Trophoblast cell (in vitro differentiated cells and primary cell): Measurements from ENCODE around the gene PPP1R3D.

Source experiments
- DNase-seq, 2 donors: peaks; one replicate each; pipeline ENCODE4 v3.0.0-alpha.2; 2016
- H2AFZ ChIP-seq: 2 replicates; pipeline ENCODE4 v1.6.1; 2013; ENCODE audit warnings: low read length, moderate library complexity, mild to moderate bottlenecking; ENCODE audit not compliant: insufficient read depth, poor library complexity
- H2AK5ac ChIP-seq: 2 replicates; pipeline ENCODE4 v1.6.1; 2013; ENCODE audit warnings: mild to moderate bottlenecking, low read length
- H2BK120ac ChIP-seq: 2 replicates; pipeline ENCODE4 v1.6.1; 2013; ENCODE audit warnings: low read length, mild to moderate bottlenecking, moderate library complexity; ENCODE audit not compliant: insufficient read depth, poor library complexity
- H2BK12ac ChIP-seq: 2 replicates; pipeline ENCODE4 v1.6.1; 2013; ENCODE audit warnings: mild to moderate bottlenecking, low read length, moderate library complexity
- H2BK5ac ChIP-seq: 2 replicates; pipeline ENCODE4 v1.6.1; 2013; ENCODE audit warnings: low read length, low read depth, moderate library complexity, mild to moderate bottlenecking; ENCODE audit not compliant: poor library complexity
- H3K14ac ChIP-seq: 2 replicates; pipeline ENCODE4 v1.6.1; 2013; ENCODE audit warnings: mild to moderate bottlenecking, low read length
- H3K18ac ChIP-seq: 2 replicates; pipeline ENCODE4 v1.6.1; 2013; ENCODE audit warnings: mild to moderate bottlenecking, low read length
- H3K23ac ChIP-seq: 2 replicates; pipeline ENCODE4 v1.6.1; 2013; ENCODE audit warnings: low read length
- H3K27ac ChIP-seq: 2 replicates; pipeline ENCODE4 v1.5.1; 2013; ENCODE audit warnings: low read depth, mild to moderate bottlenecking, inconsistent platforms, low read length, moderate library complexity
- H3K27me3 ChIP-seq: 2 replicates; pipeline ENCODE4 v1.6.1; 2013; ENCODE audit warnings: inconsistent platforms, mild to moderate bottlenecking, low read length, moderate library complexity; ENCODE audit not compliant: insufficient read depth
- H3K36me3 ChIP-seq, 2 experiments: 1 replicate in 1 of 2; 2 replicates in 1 of 2; pipeline ENCODE4 v1.6.1; 2013; ENCODE audit warnings: low read length in 2 of 2, mild to moderate bottlenecking in 2 of 2, moderate library complexity in 1 of 2; ENCODE audit not compliant: insufficient read depth in 2 of 2, control insufficient read depth in 1 of 2
- H3K4ac ChIP-seq: 2 replicates; pipeline ENCODE4 v1.6.1; 2013; ENCODE audit warnings: low read depth, mild to moderate bottlenecking, low read length, moderate library complexity
- H3K4me1 ChIP-seq, 2 experiments: 1 replicate in 1 of 2; 2 replicates in 1 of 2; pipeline ENCODE4 v1.6.1; 2013; ENCODE audit warnings: low read length in 2 of 2, mild to moderate bottlenecking in 2 of 2, moderate library complexity in 1 of 2; ENCODE audit not compliant: insufficient read depth in 2 of 2, control insufficient read depth in 1 of 2
- H3K4me2 ChIP-seq: 2 replicates; pipeline ENCODE4 v1.6.1; 2013; ENCODE audit warnings: inconsistent platforms, mild to moderate bottlenecking, low read length, moderate library complexity
- H3K4me3 ChIP-seq: 2 replicates; pipeline ENCODE4 v1.5.1; 2013; ENCODE audit warnings: mild to moderate bottlenecking, low read depth, low read length, inconsistent platforms
- H3K79me1 ChIP-seq: one replicate; pipeline ENCODE4 v1.6.1; 2013; ENCODE audit warnings: low read length
- H3K79me2 ChIP-seq: 2 replicates; pipeline ENCODE4 v1.6.1; 2013; ENCODE audit warnings: low read length, mild to moderate bottlenecking; ENCODE audit not compliant: control insufficient read depth, insufficient read depth, poor library complexity
- H3K9ac ChIP-seq: 2 replicates; pipeline ENCODE4 v1.6.1; 2013; ENCODE audit warnings: mild to moderate bottlenecking, low read length
- H3K9me3 ChIP-seq: 2 replicates; pipeline ENCODE4 v1.6.1; 2013; ENCODE audit warnings: low read depth, mild to moderate bottlenecking, control low read depth, inconsistent platforms, low read length; ENCODE audit not compliant: insufficient read depth
- H4K12ac ChIP-seq: 2 replicates; pipeline ENCODE4 v1.6.1; 2013; ENCODE audit warnings: low read depth, mild to moderate bottlenecking, low read length, moderate library complexity
- H4K8ac ChIP-seq: 2 replicates; pipeline ENCODE4 v1.6.1; 2013; ENCODE audit warnings: low read depth, mild to moderate bottlenecking, low read length, moderate library complexity
- H4K91ac ChIP-seq: one replicate; pipeline ENCODE4 v1.6.1; 2013; ENCODE audit warnings: low read depth, mild to moderate bottlenecking, low read length, moderate library complexity
- WGBS: extraction: QIAGEN DNeasy Blood & Tissue Kit; methylation state at CpG from one replicate; pipeline ENCODE4 v1.1.7; 2013; ENCODE audit warnings: missing lambda C conversion rate; ENCODE audit not compliant: insufficient read length, insufficient coverage; ENCODE audit errors: extremely low coverage; 5-methylcytosine and 5-hydroxymethylcytosine counted together

The PPP1R3D gene

DNA sequence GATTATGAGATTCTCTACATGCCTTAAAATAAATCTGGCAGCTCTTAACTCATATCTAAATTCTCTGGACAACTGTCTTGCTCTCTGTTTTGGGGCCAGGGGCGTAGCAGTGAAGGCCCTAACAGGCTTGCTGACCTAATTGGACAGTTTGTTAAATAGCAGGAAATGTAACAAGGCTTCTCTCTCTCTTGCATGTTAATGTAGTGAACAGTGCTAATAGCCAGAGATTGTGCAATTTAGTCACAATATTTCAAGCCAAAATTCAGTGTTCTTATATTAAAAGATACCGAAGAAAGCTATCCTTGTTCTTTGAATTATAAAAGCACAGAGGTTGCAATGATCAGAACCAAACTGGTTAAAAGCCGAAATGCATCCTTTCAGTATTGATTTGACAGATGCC, 3.0 kb downstream of the PPP1R3D start:
- no peak overlapping the region for H3K14ac ChIP-seq
- no CpG with 5 or more reads among the region's 3 CpGs for WGBS
- DNase-seq: no peak
- H4K8ac ChIP-seq: no peak overlapping the region
- H2BK12ac ChIP-seq: no peak overlapping the region
- no peak overlapping the region for H3K4me2 ChIP-seq
- H3K79me2 ChIP-seq: peaks cover 8% of the 10 kb centered on the region
- H2BK5ac ChIP-seq: no peak overlapping the region
- no peak overlapping the region for H2AK5ac ChIP-seq
- no peak overlapping the region for H3K4me3 ChIP-seq
- H3K27me3 ChIP-seq: no peaks in the 10 kb centered on the region
- no peak overlapping the region for H2BK120ac ChIP-seq
- peaks cover 18% of the 10 kb centered on the region for H3K79me1 ChIP-seq
- H4K12ac ChIP-seq: no peak overlapping the region
- peaks cover 8% of the 10 kb centered on the region for H3K9me3 ChIP-seq
- H3K4ac ChIP-seq: no peak overlapping the region
- no peak overlapping the region for H3K27ac ChIP-seq
- no peak overlapping the region for H3K9ac ChIP-seq
- H2AFZ ChIP-seq: no peak overlapping the region
- no peak overlapping the region for H3K23ac ChIP-seq
- H4K91ac ChIP-seq: no peak overlapping the region
- H3K36me3 ChIP-seq: no peaks in the 10 kb centered on the region
- H3K18ac ChIP-seq: no peak overlapping the region
- H3K4me1 ChIP-seq: peaks cover 12 to 16% of the 10 kb centered on the region in 2 experiments

DNA sequence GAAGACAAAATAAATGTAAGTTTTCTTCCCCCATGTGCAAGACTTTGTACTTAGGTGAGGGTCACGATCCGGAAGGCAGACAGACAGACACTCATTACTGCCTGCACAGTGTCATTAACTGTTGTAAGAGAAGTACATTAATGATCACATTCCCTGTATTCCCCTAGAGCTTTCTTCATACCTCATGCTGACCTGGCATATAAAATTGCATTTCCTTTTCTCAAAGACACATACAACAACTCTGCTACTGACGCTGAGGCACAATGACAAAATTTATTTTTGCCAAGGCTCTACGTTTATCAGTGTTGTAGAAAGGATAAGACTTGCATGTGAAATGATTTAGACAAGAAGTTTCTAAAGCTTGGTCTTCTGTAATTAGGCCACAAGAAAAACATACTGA, 3.7 kb downstream of the PPP1R3D start:
- Histone ChIP-seq H2BK5ac (no peak overlapping the region), H3K14ac (no peak overlapping the region), H3K9ac (no peak overlapping the region), H3K79me2 (peaks cover 8% of the 10 kb centered on the region), H3K79me1 (peaks cover 18% of the 10 kb centered on the region), H4K8ac (no peak overlapping the region), H2BK12ac (no peak overlapping the region), H2AFZ (no peak overlapping the region), H2AK5ac (no peak overlapping the region), H2BK120ac (no peak overlapping the region), H3K23ac (no peak overlapping the region), H3K4ac (no peak overlapping the region), H3K27ac (no peak overlapping the region), H3K36me3 (no peaks in the 10 kb centered on the region), H3K27me3 (no peaks in the 10 kb centered on the region), H4K12ac (no peak overlapping the region), H3K4me3 (no peak overlapping the region), H3K4me1 (peaks cover 12 to 16% of the 10 kb centered on the region in 2 experiments), H3K9me3 (peaks cover 8% of the 10 kb centered on the region), H3K18ac (no peak overlapping the region), H4K91ac (no peak overlapping the region), H3K4me2 (no peak overlapping the region)
- DNase-seq: no peak
- no CpG with 5 or more reads among the region's 4 CpGs for WGBS

DNA sequence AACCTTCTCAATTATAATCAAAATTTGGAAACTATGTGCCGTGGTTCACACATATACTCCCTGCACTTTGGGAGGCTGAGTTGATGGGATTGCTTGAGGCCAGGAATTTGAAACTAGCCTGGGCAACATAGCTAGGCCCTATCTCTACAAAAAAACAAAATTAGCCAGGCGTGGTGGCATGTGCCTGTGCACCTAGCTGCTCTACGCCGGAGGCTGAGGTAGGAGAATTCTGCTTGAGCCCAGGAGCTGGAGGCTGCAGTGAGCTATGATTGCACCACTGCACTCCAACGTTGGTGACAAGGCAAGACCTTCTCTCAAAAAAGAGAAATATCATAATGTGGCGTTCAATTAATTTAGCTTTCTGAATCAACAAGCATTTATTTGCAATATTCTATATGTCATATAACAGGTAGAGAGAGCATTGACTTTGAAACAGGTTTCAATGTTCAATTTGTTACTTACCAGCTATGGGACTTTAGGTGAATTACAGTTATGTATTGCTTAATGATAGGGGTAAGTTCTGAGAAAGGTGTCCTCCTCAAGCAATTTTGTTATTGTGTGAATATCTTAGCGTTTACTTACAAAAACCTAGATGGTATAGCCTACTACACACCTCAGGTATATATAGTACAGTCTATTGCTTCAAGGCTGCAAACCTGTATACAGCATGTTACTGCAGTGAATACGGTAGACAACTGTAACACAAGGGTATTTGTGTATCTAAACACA, 4.5 kb downstream of the PPP1R3D start:
- no peak overlapping the region for H3K9ac ChIP-seq
- H4K12ac ChIP-seq: no peak overlapping the region
- no peaks in the 10 kb centered on the region for H3K36me3 ChIP-seq
- no peak overlapping the region for H3K18ac ChIP-seq
- no peak overlapping the region for H2BK120ac ChIP-seq
- no peak overlapping the region for H3K23ac ChIP-seq
- H3K4me2 ChIP-seq: no peak overlapping the region
- H3K79me1 ChIP-seq: peaks cover 15% of the 10 kb centered on the region
- H3K4me1 ChIP-seq: peaks cover 12 to 16% of the 10 kb centered on the region in 2 experiments
- H3K14ac ChIP-seq: no peak overlapping the region
- H4K91ac ChIP-seq: no peak overlapping the region
- H3K9me3 ChIP-seq: peaks cover 8% of the 10 kb centered on the region
- H2BK12ac ChIP-seq: no peak overlapping the region
- no peaks in the 10 kb centered on the region for H3K27me3 ChIP-seq
- H3K27ac ChIP-seq: no peak overlapping the region
- H2BK5ac ChIP-seq: no peak overlapping the region
- H3K4ac ChIP-seq: no peak overlapping the region
- no peak overlapping the region for H2AFZ ChIP-seq
- no peak overlapping the region for H2AK5ac ChIP-seq
- no peak overlapping the region for H4K8ac ChIP-seq
- no CpG with 5 or more reads among the region's 8 CpGs for WGBS
- DNase-seq: peak; percentile 88 to 89
- H3K4me3 ChIP-seq: no peak overlapping the region
- H3K79me2 ChIP-seq: peaks cover 8% of the 10 kb centered on the region

DNA sequence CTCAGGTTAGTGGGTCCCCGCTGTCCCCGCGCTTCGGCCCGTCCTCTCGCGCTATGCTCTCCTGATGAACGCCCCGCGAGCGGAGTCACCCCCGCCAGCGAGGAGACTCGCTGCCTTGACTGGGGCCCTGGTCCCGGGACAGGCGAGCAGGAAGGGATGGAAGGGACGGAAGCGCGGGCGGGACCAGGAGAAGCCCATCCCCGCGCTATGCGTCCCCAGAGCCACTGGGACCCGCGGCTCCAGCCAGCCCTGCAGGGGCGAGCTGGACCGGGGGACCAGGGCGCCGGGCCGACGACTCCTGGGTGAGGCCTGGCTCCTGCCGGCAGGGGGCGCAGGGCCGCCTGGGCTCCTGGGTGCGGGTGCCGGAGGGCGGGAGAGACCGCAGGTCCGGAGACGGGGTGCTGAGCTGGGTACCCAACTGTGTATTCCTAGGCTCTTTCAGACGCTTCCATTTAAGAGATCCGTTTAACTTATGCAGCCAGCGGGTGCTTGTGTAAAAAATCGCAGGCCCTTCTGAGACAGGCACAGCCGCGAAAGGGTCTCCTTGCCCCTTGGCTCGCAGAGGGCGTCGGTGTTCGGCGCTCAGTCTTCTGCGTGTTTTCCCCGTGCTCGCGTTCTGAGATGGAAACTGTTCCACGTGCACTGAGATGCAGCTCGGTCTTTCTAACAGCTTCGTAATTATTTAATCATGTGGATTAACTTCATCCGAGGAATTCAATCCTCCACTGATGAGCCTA, 6.1 kb downstream of the PPP1R3D start:
- Histone ChIP-seq H3K27me3 (no peaks in the 10 kb centered on the region), H3K4me3 (peak overlapping the region; percentile 75), H3K9ac (peak overlapping the region; percentile 70), H3K4ac (peak overlapping the region; percentile 75), H2BK120ac (peak overlapping the region; percentile 20), H4K8ac (peak overlapping the region; percentile 97), H4K91ac (peak overlapping the region; percentile 43), H2AK5ac (no peak overlapping the region), H3K23ac (no peak overlapping the region), H4K12ac (peak overlapping the region; percentile 87), H2BK12ac (peak overlapping the region; percentile 61), H3K18ac (peak overlapping the region; percentile 75), H2BK5ac (no peak overlapping the region), H3K14ac (peak overlapping the region; percentile 68), H3K4me1 (peaks cover 8 to 11% of the 10 kb centered on the region in 2 experiments), H3K4me2 (peak overlapping the region; percentile 96), H2AFZ (peak overlapping the region; percentile 99), H3K79me1 (peaks cover 5% of the 10 kb centered on the region), H3K79me2 (peaks cover 3% of the 10 kb centered on the region), H3K27ac (no peak overlapping the region), H3K9me3 (peaks cover 5% of the 10 kb centered on the region), H3K36me3 (no peaks in the 10 kb centered on the region)
- no CpG with 5 or more reads among the region's 59 CpGs for WGBS
- peak; percentile 60 to 76 for DNase-seq
